GM19328 (cell line): ENCODE results near the gene MINDY4B.

Experiments used
- ATAC-seq: cut with Tn5 transposase; IDR thresholded peaks from one replicate; pipeline ENCODE4 v1.9.1; 2021; ENCODE audit warnings: mild to moderate bottlenecking, moderate library complexity; ENCODE audit not compliant: unreplicated experiment

The MINDY4B gene

DNA sequence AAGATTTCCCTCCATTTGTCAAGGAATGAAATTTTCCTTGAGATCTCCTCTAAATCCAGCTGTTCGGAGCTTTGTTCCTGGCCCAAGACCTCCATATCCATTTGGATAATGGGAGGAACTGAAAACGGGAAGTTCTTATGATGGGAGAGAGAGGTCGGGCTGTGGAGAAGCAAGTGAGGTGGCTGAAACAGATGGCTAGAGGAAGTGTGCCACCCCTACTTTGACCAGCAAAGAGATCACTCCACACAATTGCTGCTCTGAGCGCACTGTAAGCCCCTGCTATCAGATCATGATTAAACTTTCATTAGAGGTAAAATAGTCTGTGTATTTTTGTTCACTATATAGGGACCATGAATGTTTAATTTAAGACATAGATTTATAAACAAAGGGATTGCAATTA, at the start of gene MINDY4B:
Gene MINDY4B (minus strand): TSS at position 101 of the 400 bp plus-strand sequence. CDS start 0 bp downstream, at position 101.
- ATAC-seq = no peak

DNA sequence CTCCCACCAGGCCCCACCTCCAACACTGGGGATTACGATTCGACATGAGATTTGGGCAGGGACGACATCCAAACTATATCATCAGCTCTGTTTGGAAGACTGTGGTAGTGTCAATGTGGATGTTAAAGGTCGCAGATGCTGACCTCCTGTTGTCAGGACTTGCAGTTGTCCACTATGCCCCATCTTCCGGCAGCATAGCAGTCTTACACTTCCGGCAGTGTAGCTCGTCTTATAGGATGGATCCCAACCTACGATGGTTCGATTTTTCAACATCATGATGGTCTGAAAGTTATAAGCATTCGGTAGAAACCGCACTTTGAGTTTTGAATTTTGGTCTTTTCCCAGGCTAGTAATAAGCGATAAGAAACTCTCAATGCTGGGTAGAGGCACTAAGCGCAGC, 46.7 kb upstream of the MINDY4B start:
- ATAC-seq = no peak

DNA sequence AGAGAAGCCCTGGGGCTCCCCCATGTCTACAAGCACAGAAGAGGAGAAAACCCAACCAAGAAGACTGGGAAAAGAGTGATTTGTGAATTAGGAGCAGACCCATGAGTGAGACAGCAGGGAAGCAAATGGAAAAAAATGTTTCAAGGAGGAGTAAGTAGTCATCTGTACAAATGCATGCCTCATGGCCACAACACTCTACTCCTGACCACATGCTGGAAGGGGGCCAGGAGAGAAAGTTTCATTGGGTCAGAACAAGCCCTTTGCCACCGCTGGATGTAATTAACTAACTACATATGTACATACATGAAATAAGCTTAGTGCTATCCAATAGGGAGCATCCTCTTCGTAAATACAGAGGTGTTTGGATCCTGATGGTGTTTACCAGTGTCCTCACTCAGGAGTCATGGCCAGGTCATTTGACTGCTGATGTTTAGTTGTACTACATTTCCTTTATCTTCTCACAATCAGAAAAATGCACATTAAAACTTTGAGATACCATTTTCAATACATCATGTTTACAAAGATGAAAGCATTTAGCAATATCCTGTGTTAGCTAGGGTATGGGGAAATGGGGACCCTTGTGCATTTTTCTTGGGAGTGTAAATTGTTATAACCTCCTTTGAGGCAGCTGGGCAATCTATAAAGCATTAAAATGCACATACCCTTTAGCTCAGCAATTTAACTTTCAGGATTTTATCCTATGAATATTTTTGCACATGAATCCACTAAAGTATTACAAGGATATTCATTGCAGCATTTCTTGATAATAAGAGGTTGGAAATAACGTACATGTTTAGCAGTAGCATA, 40.2 kb upstream of the MINDY4B start:
- ATAC-seq = no peak

DNA sequence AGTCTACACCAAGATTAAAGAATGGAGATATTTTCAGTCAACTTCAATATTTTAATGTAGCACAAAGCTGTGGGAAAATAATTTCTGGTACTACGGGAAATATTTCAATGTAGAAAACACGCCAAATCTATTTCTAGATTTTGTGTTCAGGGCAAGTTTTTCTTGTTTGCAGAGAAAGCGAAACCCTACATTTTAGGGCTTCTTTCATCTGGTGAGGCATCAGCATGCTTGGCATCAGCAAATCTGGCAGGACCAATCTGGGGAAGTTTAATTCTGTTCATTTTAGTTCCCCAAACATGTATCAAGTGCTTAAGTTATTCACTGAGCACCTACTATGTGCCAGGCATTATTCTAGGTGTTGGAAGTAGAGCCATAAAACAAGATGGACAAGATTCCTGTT, 37.0 kb upstream of the MINDY4B start:
- ATAC-seq = no peak

DNA sequence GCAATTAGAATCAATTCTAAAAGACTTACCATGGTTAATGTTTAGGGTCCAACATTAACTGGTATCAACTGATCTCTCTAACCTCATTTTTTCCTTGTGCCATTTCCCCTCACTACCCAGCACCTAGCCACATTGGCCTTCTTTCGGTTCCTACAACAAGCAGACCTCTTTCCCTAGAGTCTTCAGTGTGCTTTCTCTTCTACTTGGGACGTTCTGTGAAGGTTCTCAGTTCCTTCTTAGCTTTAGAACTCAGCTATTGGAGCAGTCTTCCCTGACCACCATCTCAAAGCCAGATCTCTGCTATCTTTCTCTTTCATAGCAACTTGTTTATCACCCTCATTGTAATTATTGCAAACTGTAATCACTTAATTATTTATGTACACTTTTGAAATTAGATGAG, 31.5 kb upstream of the MINDY4B start:
- ATAC-seq = no peak

DNA sequence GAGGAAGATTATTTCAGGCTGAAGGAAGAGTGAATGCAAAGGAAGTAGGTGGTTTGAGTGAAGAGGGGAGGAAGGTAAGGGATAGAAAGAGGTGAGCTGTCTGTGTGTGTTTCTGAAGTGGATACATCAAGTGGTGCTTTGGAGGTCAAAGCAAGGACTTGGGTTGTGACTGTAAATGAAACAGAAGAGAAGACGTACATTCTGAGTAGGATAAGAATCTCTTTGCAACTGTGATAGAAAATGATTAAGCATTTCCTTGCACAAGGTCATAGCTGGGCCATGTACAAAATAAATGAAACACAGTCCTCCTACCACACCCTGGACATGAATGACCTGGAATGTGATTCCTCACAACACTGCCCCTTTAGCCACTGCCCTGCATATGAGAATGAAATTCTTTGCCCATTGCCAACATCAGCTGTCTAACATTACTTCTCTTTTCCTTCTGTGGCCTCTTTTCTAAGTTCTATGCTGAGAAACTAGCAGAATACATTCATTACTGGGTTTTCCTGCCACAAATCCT, 28.3 kb upstream of the MINDY4B start:
- no peak for ATAC-seq

DNA sequence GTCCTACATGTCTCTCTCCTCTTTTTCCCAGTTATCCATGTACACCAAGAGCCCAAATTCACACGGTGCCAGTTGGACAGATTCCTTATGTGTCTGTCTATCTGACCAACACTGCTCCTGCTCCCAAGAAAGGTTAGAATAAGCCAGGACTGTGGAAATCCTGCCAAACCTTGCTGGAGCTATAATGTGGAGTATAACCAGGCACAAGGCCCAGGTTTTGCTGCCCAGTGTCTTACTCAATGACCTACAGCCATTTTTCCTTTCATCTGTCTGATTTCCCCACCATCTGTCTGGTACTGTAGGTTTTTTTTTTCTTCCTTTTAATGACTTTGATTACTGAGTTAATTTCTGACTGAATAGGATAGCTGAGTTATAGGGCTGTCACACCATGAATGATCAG, 26.5 kb upstream of the MINDY4B start:
- no peak for ATAC-seq

DNA sequence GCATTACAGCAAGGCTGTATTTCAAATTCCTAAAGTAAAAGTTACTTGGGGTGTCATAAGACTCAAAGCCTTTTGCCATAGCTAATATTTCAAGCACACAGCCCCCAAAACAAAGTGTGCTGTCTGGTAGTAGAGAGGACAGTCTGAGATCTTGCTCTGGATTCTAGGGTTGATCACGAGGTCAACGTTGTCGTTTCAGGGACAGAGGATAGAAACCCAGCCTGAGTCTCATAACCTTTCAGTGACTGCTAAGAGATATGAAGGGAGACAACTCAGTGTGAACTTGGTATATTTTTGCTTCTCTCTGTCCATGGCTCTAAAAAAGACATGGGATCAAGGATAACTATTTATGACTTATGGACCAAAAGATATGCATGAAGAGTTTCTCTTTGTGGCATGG, 25.6 kb upstream of the MINDY4B start:
- no peak for ATAC-seq

DNA sequence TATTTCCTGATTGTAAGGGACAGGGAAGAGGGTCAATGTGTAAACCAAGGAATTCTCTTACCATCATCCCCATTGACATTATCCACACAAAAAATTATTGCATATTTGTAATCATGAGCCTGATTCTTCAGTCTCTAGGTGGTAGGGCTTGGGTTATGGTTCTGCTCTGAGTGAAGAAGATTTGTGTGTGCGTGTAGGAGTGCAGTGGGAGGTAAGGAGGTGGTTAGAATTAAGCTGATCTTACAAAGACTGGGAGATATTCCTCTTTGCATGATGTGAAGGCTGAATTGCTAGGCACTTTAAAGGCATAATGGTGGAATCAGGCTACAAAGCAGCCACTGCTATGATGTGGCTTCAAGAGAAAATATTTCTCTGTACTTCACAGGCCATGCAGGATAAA, 23.0 kb upstream of the MINDY4B start:
- ATAC-seq = no peak

DNA sequence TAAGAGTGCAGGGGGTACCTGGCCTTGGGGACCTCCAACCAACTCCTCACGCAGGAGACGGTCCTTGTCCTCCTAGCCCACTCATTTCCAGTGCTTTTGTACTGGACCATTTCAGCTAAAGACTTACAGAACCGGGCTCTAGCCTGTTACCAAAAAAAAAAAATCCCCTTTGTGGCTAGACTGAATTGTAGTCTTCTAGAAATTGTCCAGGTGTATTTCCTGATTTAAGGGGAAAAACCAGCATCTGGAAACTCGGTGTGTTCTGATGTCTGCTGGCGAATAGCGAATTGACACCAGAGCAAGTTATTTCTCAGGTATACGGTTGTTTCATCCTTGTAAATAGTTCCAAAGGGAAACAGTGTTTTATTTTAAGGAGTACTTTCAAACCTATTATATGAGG, 21.1 kb upstream of the MINDY4B start:
- ATAC-seq = no peak

DNA sequence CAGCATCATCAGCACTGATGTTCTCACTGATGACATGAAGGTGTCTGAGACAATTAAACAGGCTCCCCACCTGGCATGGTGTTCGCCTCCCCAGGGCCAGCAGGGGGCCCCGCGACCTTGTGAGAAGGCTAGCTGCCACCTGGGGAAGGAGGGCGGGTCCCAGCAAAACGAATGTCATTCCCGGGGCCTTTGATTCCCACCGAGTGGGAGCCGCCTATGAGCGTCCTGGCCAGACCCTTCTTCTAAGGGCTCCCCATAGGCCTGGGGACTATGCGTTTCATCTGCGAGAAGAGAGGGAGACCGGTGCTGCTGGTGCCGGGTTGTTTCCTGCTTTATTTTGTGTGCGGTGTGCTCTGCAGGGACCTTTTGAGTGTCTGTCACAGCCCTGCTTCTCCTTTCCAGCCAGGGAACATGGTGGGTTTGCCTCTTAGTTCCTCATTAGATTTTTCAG, 20.5 kb upstream of the MINDY4B start:
- peak; percentile 89 for ATAC-seq

DNA sequence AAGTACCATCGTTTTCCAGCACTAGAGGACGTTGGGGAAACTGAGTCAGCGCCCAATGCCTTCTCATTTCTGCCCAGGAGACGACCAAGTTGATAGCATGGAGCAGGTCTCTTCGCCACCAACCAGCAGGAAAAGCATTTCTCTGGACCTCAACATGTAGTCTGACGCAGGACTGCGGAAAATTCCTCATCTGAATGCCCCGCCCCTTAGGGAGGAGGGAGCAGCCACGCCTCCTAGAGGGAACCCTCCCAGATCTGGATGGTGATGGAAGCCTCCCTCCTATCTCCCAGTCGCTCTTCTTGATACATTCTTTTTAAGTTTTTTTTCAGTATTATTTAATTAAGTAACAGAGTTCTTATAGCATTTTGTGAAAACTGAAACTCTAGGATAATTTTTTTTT, 17.4 kb upstream of the MINDY4B start:
- ATAC-seq = no peak

DNA sequence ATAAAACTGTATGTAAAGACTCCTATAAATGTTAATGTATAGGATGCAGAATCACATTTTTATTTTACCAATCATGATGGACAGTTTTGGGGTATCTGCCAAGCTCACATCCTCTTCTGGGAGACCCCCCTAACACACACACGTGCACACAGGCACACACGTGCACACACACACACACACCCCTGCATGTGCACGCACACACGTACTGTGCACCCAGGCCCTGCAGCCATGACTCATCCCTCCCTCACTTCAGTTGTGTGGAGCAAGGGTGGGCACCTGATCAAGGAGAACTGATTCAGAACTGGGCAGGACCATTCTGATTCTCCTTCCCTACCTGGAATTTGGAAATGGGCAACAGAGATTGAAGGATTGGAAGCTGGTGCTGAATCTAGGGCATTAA, 16.0 kb upstream of the MINDY4B start:
- no peak for ATAC-seq

DNA sequence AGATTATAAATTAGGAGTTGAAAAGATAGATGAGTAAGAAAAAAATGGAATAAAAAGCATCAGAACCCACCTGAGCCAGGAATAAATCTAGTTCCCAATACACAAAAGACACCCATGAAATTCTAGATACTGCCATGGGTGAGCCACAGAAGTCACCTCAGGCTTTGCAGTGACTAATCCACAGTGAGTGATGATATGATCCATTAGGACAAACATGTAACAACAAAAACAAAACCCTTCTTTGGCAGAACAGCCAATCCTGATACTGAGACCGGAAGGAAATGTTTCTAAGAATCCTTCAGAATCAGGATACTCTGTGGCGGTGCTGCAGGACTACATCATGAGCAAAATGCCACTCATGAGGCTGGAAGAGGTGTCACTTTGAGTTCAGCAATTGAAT, 15.0 kb upstream of the MINDY4B start:
- no peak for ATAC-seq

DNA sequence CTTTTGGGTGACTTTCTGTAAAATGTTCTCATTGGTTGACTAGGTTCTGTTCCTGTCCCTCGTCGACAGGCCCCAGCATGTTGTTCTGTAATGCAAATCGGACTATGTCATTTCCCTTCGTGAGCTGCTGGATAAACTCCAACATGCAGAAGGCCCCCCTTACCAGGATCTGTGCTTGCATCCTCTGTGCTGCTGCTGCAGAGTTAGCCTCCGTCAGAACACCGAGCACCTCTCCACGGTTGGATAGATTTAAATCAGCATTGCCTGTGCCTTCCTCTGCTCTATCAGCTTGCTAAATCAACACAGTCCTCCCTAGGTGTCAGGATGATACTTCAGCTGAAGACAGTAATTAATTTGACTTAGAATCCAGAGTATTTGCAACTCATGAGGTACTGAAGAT, 12.7 kb upstream of the MINDY4B start:
- ATAC-seq = no peak

DNA sequence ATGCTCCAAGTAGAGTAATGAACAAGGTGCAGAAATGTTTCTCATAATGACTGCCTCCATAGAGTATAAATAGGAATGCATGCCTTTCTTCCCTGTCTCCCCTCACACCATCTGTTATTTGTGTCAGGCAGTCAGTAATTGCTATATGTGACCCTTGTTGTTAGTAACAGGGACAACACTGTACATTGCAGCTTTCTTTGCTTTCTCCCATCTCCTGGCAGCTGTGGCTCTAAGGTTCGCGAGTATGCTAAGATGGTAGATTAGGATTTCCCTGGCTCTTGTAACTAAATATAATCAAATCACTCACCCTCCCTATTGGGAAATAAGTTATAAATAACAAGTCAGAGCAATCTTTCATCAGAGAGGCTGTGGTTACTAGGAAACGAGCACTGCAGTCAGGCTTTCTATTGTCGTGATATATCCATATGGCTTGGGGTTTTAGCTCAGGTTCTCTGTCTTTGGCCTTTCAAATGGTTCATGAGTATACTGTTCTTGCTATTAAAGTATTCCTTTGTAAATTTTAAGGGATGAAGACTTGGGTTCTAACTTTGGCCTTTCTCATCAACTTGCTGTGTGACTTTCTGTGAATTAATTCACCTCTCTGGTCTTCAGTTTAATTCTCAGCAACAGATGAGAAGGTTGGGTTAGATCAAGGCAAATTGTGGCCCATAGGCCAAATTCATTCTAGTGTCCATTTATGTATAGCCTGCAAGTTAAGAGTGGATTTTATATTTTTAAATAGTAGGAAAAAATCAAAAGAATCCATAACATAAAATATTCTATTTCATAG, 8.1 kb upstream of the MINDY4B start:
- no peak for ATAC-seq

DNA sequence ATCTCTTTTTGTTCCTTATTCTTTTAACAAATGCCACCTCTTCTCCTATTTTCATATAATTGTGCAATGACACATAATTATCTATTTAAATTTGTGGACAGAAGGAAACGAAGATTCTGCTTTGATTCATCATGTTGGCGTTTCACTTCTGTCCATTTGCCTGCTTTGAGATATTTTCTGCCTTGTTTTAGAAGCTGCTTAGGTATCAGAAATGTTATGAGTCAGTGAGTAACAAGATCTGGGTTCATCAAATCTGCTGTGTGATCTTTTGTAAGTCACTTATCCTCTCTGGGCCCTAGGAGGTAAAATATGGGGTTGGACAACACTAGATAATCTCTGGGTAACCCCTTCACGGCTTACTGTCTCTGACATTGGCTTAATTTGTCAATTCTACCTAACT, 7.3 kb upstream of the MINDY4B start:
- no peak for ATAC-seq

DNA sequence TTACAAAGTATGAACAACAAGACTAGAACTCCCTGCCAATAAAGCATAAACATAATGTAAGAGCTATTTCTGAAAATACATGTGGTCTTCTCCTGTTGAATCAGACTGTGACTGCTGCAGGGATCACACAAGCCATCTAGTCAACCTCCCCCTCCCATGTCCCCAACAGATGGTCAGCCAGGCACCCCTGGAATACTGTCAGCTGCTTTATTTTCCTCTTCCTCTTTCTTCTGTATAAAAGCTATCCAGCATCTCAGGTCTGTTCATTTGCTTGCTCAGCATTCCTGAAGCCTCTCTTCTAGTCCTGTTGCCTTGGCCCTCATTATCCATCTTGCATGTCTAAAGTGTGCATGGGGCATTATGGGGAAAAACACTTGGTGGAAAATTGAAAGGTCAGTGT, 6.5 kb upstream of the MINDY4B start:
- no peak for ATAC-seq

DNA sequence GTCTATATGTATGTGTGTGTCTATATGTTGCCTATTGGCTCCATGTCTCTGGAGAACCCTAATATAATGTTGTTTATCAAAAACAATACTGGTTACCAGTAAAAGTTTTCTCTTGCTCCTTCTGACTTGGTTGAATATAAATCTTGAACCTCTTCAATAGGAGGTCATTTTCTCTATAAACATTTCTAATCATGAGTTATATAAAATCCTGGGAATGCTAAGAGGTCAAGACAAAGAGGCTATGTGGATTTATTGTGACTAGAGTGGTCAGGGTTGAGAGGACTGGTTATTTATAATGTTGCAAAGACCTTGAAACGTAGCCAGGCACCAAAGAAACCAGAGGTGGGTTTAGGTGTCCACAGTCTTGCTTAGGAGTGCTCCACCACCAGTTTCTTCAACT, 1.2 kb upstream of the MINDY4B start:
- no peak for ATAC-seq

DNA sequence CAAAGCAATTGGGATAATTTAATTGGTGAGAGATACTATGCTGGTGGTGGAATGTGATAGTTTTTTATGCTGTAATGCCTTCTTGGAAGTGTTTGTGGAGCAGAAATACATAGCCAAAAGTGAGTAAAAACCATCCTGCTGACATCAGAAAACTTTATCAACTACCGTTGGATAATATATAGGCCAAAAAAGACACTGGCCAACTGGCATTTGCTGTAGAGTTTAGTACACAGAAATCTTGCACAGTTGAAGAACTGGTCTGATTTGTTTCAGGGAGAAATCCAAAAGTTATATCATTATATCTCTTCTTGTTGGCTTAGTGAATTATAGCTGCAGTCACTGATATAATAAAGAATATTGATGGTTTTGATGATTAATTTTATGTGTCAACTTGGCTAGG, 507 bp upstream of the MINDY4B start:
- no peak for ATAC-seq

DNA sequence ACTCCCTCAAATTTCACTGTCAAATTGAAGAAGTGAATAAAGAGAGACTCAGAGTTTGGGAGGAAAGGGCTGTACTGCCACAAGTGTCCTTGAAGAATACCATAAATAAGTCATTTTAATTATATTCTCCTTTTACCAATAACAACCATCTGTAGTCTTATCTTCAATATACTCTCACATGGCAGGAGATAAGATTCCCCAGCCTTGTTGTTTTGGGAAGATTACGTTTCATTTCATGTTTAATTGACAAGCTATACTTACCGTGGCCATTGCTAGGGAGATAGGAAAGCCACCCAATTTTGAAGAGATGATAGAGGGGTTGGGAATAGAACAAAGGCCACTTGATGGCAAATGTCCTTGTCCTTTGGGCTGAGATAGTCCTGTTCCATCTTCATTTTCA, 2.3 kb downstream of the MINDY4B start:
- no peak for ATAC-seq

DNA sequence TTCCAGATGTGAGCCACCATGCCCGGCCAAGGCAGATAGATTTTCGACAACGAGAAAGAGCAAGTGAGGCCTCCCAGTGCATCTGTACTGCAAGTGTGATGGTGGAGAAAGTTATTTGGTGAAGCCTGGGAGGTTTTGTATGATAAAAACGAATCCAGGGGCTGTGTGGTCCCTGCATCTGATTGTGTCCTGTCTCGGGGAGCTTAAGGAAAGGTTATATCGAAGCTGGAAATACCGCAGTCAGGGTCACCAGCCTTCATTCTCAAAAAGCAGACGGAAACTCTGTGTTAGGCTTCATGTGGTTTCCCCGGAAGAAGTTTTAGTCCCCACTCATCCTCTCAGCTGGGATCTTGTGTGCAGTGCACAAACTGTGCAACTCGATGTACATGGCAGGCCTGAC, 3.4 kb downstream of the MINDY4B start:
- ATAC-seq = no peak
